NCI-H2029 (cell line): ENCODE data around the gene DOCK8.
"Not testable (repeated sequence)": the region's sequence is repeated elsewhere in the genome, so short reads cannot be mapped to it uniquely, and the experiment has no call there.

Source experiments
- DNase-seq: peaks from one replicate; lab custom pipeline; 2025; lab: John Stamatoyannopoulos, UW

DOCK8 gene

GRCh38 chr9:365436-365835 is 150.8 kb downstream of the DOCK8 start:
- no peak for DNase-seq

- no peak for DNase-seq
Observed at GRCh38 chr9:366620-367019, 152.0 kb downstream of the DOCK8 start.

DNA sequence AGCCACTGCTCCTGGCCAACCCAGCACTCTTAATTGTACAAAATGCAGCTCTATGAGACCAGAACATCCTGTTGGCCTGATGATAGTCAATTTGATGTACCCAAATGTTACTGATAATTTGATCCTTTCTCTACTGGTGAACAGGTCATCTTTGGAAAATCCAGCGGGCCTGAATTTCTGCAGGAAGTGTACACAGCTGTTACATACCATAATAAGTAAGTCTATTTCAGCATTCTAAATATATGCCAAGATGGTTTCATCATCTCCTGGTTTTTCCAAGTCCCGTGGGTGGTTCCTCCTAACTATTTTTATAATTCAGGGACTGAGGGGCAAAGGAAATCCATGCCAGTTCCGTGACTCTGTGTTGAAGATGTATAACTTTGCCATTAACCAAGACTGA is 155.4 kb downstream of the DOCK8 start:
- no peak for DNase-seq

GRCh38 chr9:371349-371748 is 156.7 kb downstream of the DOCK8 start:
- DNase-seq, result no peak

GRCh38 chr9:372128-372527 is 157.5 kb downstream of the DOCK8 start:
- DNase-seq, result no peak

DNA sequence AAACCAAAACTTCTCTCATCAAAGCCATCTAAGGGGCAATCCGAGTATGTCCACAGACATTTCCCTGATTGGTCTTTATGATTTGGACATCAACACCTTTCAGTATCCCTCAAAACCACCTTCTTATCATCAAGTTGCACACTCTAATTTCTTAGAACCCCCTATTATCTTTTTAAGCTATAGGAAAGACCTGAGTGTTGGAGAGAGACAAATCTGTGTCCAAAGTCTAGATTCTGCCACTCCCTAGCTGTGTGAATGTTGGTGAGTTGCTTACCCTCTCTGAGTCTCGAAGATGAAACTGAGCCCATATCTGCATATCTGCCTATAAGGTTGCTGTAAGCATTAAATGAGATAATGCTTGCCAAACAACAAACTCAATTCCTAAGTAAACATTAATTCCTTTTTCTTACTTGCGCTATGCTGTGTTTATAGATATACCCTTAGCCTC is 159.1 kb downstream of the DOCK8 start:
- no peak for DNase-seq

DNA sequence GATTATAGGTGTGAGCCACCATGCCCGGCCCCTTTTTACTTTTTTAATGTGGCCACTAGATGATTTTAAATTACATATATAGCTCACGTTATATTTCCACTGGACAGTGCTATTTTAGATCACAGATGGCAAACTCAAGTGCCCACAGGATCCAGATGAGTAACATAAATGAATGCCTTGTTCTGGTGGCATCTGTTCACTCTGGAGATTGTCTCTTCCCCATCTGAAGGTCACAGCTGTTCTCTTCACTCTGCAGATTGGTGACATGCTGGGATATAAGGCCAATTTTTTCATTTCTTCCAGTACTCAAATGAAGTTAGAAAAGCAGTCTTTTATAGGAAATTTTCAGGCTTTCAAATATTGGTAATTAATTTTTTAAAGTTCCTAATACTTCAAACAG is 160.1 kb downstream of the DOCK8 start:
- no peak for DNase-seq

DNA sequence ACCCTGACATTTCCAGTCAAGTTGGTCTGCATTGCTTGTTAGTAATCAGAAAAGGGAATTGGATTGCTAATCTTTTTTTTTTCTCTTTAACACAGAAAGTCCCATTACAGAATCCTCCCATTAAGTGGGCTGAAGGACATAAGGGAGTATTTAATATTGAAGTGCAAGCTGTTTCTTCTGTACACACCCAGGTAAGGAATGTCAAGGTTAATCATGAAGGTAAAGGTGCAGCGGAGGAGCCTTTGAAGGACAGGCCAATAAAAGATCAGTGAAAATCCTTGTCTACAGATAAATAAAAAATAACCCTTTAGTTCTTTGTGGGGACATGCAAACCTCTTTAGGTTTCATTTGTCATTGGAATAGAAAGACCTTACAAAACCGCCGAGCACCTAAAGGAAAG is 161.4 kb downstream of the DOCK8 start:
- no peak for DNase-seq

DNA sequence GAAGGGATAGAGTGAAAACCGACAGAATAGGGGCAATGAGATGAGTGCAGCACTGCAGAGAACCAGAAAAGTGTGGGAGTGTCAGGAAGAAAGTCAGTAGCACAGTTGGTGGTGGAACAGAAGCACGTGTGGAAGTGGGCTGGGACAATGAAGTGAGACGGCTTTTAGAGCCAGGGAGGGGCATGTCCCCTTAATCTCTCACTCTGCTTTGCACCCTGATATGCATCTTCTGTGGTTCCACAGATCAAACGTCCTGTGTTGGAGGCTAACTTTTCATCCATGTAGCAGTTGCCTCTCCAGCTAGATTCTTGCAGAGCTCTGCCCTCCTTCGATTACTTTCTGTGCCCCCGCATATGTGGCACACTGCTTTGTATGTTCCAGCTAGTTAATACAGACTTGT is 163.6 kb downstream of the DOCK8 start:
- DNase-seq, result no peak

GRCh38 chr9:382383-382782 is 167.7 kb downstream of the DOCK8 start:
- DNase-seq, result no peak

GRCh38 chr9:385818-386398 is 171.2 kb downstream of the DOCK8 start:
- peak; percentile 17 for DNase-seq

DNA sequence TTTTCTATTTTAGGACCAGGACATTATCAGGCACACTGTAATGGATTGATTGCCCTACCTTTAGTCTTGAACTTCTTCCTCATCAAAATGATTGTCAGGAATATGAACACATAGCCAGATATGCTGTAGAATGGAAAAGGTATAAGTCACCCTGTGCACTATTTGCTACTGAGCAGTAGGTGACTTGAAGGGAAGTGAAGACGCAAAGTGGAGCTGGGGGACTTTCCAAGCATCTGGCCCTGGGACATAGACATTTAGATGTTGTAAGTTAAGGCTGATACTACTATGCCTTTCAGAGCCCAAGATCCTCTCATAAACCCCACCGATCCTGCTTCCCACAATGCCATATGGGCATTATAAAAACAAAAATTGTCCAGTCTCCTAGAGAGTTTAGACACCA is 174.5 kb downstream of the DOCK8 start:
- DNase-seq, result no peak

DNA sequence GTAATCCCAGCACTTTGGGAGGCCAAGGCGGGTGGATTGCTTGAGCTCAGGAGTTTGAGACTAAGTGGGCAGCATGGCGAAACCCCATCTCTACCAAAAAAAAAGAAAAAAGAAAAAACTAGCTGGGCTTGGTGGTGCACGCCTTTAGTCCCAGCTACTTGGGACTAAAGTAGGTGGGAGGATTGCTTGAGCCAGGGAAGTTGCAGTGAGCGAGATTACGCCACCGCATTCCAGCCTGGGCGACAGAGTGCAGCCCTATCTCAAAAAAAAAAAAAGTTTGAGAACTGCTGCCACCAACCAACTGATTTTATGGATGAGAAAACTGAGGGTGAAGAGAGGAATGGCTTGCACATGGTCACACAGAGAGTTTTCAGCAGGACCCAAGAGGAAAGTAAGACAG is 175.1 kb downstream of the DOCK8 start:
- DNase-seq, result no peak

- no peak for DNase-seq
Observed at GRCh38 chr9:392077-392804, 177.6 kb downstream of the DOCK8 start.

GRCh38 chr9:394347-395052 is 179.8 kb downstream of the DOCK8 start:
- no peak for DNase-seq

GRCh38 chr9:396396-396795 is 181.7 kb downstream of the DOCK8 start:
- no peak for DNase-seq

DNA sequence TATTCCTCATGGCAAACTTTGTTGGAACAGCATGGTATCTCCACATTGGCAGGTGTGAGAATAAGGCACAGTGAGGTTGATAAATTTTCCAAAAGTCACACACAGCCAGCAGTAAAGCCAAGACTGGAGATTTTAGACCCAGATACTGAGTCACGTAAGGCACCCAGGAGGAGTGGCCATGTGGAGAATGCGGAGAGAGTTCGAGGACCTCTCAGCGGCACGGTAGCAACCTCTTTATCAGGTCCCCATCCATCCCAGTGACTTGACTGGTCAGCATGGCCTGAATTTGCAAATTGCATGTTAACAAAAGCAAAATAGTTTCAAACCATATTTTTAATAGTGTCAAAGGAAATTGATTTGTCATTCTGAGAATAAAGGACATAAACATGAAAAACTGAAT is 183.4 kb downstream of the DOCK8 start:
- DNase-seq, result no peak

DNA sequence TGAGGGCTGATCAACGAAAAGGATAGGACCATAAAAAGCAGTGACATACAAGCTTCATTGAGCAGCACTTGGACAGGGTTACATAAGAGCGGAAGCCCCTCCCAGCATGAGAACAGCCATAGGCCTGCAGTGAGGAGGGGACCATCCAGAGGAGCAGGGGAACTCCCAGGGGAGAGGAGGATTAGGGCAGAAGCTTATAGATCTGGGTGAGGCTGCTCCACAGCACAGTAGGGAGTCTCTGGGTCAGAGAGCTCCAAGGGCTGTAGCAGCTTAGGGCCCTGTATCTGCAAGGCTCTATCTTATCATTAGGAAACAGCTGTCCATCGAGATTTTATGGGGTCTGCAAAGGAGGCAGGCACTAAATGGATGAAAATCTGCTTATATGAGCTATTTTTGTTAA is 186.6 kb downstream of the DOCK8 start:
- DNase-seq, result no peak

GRCh38 chr9:404234-404633 is 189.6 kb downstream of the DOCK8 start:
- DNase-seq, result no peak

- DNase-seq, result no peak
Observed at GRCh38 chr9:405341-405740, 190.7 kb downstream of the DOCK8 start.

GRCh38 chr9:406886-407654 is 192.4 kb downstream of the DOCK8 start:
- no peak for DNase-seq

DNA sequence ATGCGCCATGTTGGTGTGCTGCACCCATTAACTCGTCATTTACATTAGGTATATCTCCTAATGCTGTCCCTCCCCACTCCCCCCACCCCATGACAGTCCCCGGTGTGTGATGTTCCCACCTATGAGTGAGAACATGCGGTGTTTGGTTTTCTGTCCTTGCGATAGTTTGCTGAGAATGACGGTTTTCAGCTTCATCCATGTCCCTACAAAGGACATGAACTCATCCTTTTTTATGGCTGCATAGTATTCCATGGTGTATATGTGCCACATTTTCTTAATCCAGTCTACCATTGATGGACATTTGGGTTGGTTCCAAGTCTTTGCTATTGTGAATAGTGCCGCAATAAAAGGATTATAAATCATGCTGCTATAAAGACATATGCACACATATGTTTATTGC is 195.0 kb downstream of the DOCK8 start:
- not testable (repeated sequence) for DNase-seq

DNA sequence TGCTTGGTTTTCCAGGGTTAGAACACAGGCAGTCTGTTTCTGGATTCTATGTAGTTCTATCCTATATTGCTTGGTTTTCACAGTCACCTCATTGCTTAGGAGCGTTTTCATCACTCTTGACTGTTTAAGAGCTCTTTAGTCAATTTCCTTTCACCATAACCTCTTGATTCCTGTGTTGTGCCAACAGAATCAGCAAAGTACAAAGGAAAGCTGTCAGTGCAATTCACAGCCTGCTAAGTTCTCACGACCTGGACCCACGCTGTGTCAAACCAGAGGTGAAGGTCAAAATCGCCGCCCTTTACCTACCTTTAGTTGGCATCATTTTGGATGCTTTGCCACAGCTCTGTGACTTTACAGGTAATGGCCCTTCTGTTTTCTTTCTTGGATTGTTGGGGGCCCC is 199.9 kb downstream of the DOCK8 start:
- DNase-seq, result no peak
